SK-N-SH (cell line): ENCODE data around the gene PARD3B.

ENCODE experiments used
- CTCF ChIP-seq: fragments of 200-600 bp; sonication (generic); IDR thresholded peaks from 2 replicates; pipeline ENCODE4 v1.6.1; 2017; ENCODE audit warnings: antibody characterized with exemption, mild to moderate bottlenecking, moderate library complexity
- EZH2phosphoT487 ChIP-seq: fragments of 200-600 bp; sonication (generic); IDR thresholded peaks from 2 replicates; pipeline ENCODE4 v1.6.1; 2017; ENCODE audit warnings: low read depth, mixed run types, mild to moderate bottlenecking, antibody characterized with exemption, moderate library complexity, borderline replicate concordance
- FOSL2 ChIP-seq: IDR thresholded peaks from 2 replicates; pipeline ENCODE4 v1.4.0; 2012; ENCODE audit warnings: low read depth, mild to moderate bottlenecking, moderate library complexity, borderline replicate concordance
- POLR2AphosphoS5 ChIP-seq: IDR thresholded peaks from 2 replicates; pipeline ENCODE4 v1.6.1; 2012; ENCODE audit warnings: low read depth, low read length
- TCF12 ChIP-seq: IDR thresholded peaks from 2 replicates; pipeline ENCODE4 v1.4.0; 2012

- TF ChIP-seq CTCF, result no peak
- TF ChIP-seq POLR2AphosphoS5, result no peak
- no peak for TF ChIP-seq EZH2phosphoT487
- no peak for TF ChIP-seq TCF12
- no peak for TF ChIP-seq FOSL2
Observed at GRCh38 chr2:205003288-205003687, 458.0 kb downstream of the PARD3B start.
